Smooth muscle cell (in vitro differentiated cells): ENCODE results near the gene PTPRA. TPM values are rescaled to one million over a fixed set of nuclear protein-coding genes. Genes with fewer than 3 reads are reported as not detected.

Experiments
- DNase-seq: peaks from one replicate; lab custom pipeline; 2025; ENCODE audit not compliant: unreplicated experiment; lab: John Stamatoyannopoulos, UW
- H2AFZ ChIP-seq: fragments of 200-600 bp; sonication (generic); 2 replicates; pipeline ENCODE4 v1.6.0; 2016; ENCODE audit warnings: antibody characterized with exemption, low read depth, mild to moderate bottlenecking
- H3F3A ChIP-seq: fragments of 200-600 bp; sonication (generic); 2 replicates; pipeline ENCODE4 v1.6.0; 2017; ENCODE audit warnings: antibody characterized with exemption, low read depth
- H3K27ac ChIP-seq: fragments of 200-600 bp; sonication (generic); 2 replicates; pipeline ENCODE4 v1.5.1; 2016; ENCODE audit warnings: low read depth, mild to moderate bottlenecking
- H3K27me3 ChIP-seq: fragments of 200-600 bp; sonication (generic); 2 replicates; pipeline ENCODE4 v1.6.1; 2016; ENCODE audit warnings: low read depth, mild to moderate bottlenecking
- H3K36me3 ChIP-seq: fragments of 200-600 bp; sonication (generic); 2 replicates; pipeline ENCODE4 v1.5.1; 2016; ENCODE audit warnings: low read depth
- H3K4me1 ChIP-seq: fragments of 200-600 bp; sonication (generic); 2 replicates; pipeline ENCODE4 v1.5.1; 2016; ENCODE audit warnings: low read depth
- H3K4me2 ChIP-seq: fragments of 200-600 bp; sonication (generic); 2 replicates; pipeline ENCODE4 v1.6.0; 2016; ENCODE audit warnings: mild to moderate bottlenecking
- H3K4me3 ChIP-seq: fragments of 200-600 bp; sonication (generic); 2 replicates; pipeline ENCODE4 v1.5.1; 2016; ENCODE audit warnings: mild to moderate bottlenecking
- H3K79me2 ChIP-seq: fragments of 200-600 bp; sonication (generic); 2 replicates; pipeline ENCODE4 v1.6.0; 2016; ENCODE audit warnings: low read depth, mild to moderate bottlenecking
- H3K9ac ChIP-seq: fragments of 200-600 bp; sonication (generic); 2 replicates; pipeline ENCODE4 v1.6.0; 2016; ENCODE audit warnings: low read depth
- H3K9me3 ChIP-seq: fragments of 200-600 bp; sonication (generic); replicated peaks from 2 replicates; pipeline ENCODE4 v1.5.1; 2016; ENCODE audit warnings: low read depth
- H4K20me1 ChIP-seq: fragments of 200-600 bp; sonication (generic); 2 replicates; pipeline ENCODE4 v1.6.0; 2016; ENCODE audit warnings: low read depth
- CTCF ChIP-seq: fragments of 200-600 bp; sonication (generic); IDR thresholded peaks from 2 replicates; pipeline ENCODE4 v1.5.1; 2017; ENCODE audit warnings: borderline replicate concordance, mild to moderate bottlenecking, antibody characterized with exemption; ENCODE audit not compliant: insufficient read depth, poor library complexity, severe bottlenecking
- WGBS: methylation state at CpG from one replicate; pipeline ENCODE4 v1.1.7; 2016; ENCODE audit warnings: low lambda C conversion rate; 5-methylcytosine and 5-hydroxymethylcytosine counted together
- polyA plus RNA-seq: library from polyadenylated mRNA; unstranded; fragments of >200 nt; fragmentation: Nextera tagmentation; extraction: Ambion mirVana; gene quantifications from 2 replicates; pipeline ENCODE4 v1.2.1, GENCODE V29; 2016
- total RNA-seq: library from RNA; depleted of rRNA; stranded (reverse); fragments of >200 nt; gene quantifications from 2 replicates; pipeline ENCODE4 v1.2.3, GENCODE V29; 2014

PTPRA gene
- total and polyA plus RNA-seq, 2 experiments from 2014 or later = 38.4 to 48.9 TPM

GRCh38 chr20:2839732-2840137 lies 33.5 kb upstream of the PTPRA start:
- Histone ChIP-seq H3K79me2 (peaks cover 15% of the 10 kb centered on the region), H3K4me3 (peak overlapping the region; percentile 98), H3K9me3 (no peaks in the 10 kb centered on the region), H2AFZ (peak overlapping the region; percentile 100), H3K27ac (no peak overlapping the region), H3F3A (peaks cover 3% of the 10 kb centered on the region), H4K20me1 (no peaks in the 10 kb centered on the region), H3K27me3 (no peaks in the 10 kb centered on the region), H3K36me3 (no peaks in the 10 kb centered on the region), H3K9ac (no peak overlapping the region), H3K4me2 (peak overlapping the region; percentile 99), H3K4me1 (peaks cover 9% of the 10 kb centered on the region)
- 94% methylated on average over 21 of the region's 21 CpGs for WGBS
- DNase-seq = no peak
- TF ChIP-seq CTCF = no peak

- peak; percentile 61 for DNase-seq
- peaks cover 3% of the 10 kb centered on the region for H3F3A ChIP-seq
- no peaks in the 10 kb centered on the region for H4K20me1 ChIP-seq
- H3K9ac ChIP-seq = peak within 1 kb of the TSS; percentile 92
- H3K36me3 ChIP-seq = no peaks in the 10 kb centered on the region
- WGBS = 15% methylated on average over 66 of the region's 98 CpGs
- H3K27ac ChIP-seq = peak within 1 kb of the TSS; percentile 84
- H3K4me2 ChIP-seq = peak within 1 kb of the TSS; percentile 99
- peaks cover 15% of the 10 kb centered on the region for H3K79me2 ChIP-seq
- peak within 1 kb of the TSS; percentile 98 for H3K4me3 ChIP-seq
- peaks cover 9% of the 10 kb centered on the region for H3K4me1 ChIP-seq
- no peak for TF ChIP-seq CTCF
- peak within 1 kb of the TSS; percentile 100 for H2AFZ ChIP-seq
- no peaks in the 10 kb centered on the region for H3K9me3 ChIP-seq
- no peaks in the 10 kb centered on the region for H3K27me3 ChIP-seq
Measured at GRCh38 chr20:2840138-2840966, 32.9 kb upstream of the PTPRA start, which contains the start of the genes PCED1A and VPS16. TSS of gene PCED1A (minus strand) at chr20:2840655. CDS start at chr20:2839912, 743 bp downstream. TSS of gene VPS16 (plus strand) at chr20:2840745. CDS start at chr20:2840775, 30 bp downstream.

GRCh38 chr20:2840967-2841531 lies 32.2 kb upstream of the PTPRA start:
- H3K9ac ChIP-seq = peak overlapping the region; percentile 92
- H3K27me3 ChIP-seq = no peaks in the 10 kb centered on the region
- peaks cover 9% of the 10 kb centered on the region for H3K4me1 ChIP-seq
- H3K27ac ChIP-seq = peak overlapping the region; percentile 84
- peak overlapping the region; percentile 100 for H2AFZ ChIP-seq
- TF ChIP-seq CTCF = no peak
- peak overlapping the region; percentile 98 for H3K4me3 ChIP-seq
- no peaks in the 10 kb centered on the region for H4K20me1 ChIP-seq
- peak; percentile 61 for DNase-seq
- H3K79me2 ChIP-seq = peaks cover 15% of the 10 kb centered on the region
- peaks cover 3% of the 10 kb centered on the region for H3F3A ChIP-seq
- 4% methylated on average over 28 of the region's 33 CpGs for WGBS
- H3K9me3 ChIP-seq = no peaks in the 10 kb centered on the region
- H3K4me2 ChIP-seq = peak overlapping the region; percentile 99
- no peaks in the 10 kb centered on the region for H3K36me3 ChIP-seq
